ENCODE results near the gene COG6. TPM values are rescaled to one million over a fixed set of nuclear protein-coding genes. Genes with fewer than 3 reads are reported as not detected.

Gene COG6
- total RNA-seq, 2 donors from 2014 or later, result 34.4 to 43.0 TPM

DNA sequence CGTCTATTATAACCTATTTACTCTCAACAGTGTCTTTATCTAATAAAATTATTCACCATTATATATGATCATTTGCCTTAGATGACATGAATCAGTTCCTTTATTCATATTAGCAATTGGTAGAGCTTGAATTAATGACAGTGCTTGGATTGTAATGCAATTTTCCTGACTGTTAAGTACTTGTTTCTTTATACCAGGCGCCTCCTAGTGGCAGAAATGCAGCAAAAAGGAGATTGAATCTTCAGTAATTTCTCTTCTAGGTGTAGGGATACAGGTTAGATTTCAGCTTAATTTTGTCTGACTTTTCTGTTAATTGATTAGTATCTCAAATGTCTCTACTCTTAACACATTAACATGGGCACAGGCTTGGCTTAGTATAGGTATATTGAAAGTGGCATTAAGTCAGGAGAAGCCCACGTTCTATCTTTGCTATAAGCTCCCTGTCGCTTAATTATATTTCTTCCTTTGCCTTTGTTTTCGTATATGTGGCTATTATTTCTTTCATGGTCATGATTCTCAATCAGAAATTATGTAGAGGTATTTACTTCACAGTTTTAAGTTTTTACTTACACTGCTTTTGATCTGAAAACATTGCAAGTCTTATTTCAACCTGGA is 43.3 kb upstream of the COG6 start:
- Mint-ChIP-seq H3K4me1 (peaks cover 3% of the 10 kb centered on the region), H3K27ac (no peak overlapping the region), H3K27me3 (ENCODE audit: insufficient read depth) (peaks cover 29% of the 10 kb centered on the region), H3K36me3 (ENCODE audit: low read depth) (no peaks in the 10 kb centered on the region), H3K9me3 (no peaks in the 10 kb centered on the region), H3K4me3 (no peak overlapping the region)
- no peak overlapping the region for H3K27ac ChIP-seq (ENCODE audit: low read depth, low read length)
- DNase-seq, result peak; percentile 88
- H3K27me3 ChIP-seq (ENCODE audit: control insufficient read depth, insufficient read depth, low read length, poor library complexity, severe bottlenecking), result no peaks in the 10 kb centered on the region
- no peaks in the 10 kb centered on the region for H3K9me3 ChIP-seq (ENCODE audit: control insufficient read depth, low read length)
- H3K4me3 ChIP-seq (ENCODE audit: low read length), result no peak overlapping the region
- WGBS, 2 experiments (ENCODE audit: insufficient coverage in 1 of 2, insufficient read length in 1 of 2), result 0 to 70% methylated on average over 1 to 4 of the region's 5 CpGs
- H3K4me1 ChIP-seq (ENCODE audit: control insufficient read depth, insufficient read depth, low read length), result no peaks in the 10 kb centered on the region
- H3K9ac ChIP-seq (ENCODE audit: extremely low read depth, low read length, poor library complexity, severe bottlenecking), result no peak overlapping the region
- TF ChIP-seq, protein P1, sequence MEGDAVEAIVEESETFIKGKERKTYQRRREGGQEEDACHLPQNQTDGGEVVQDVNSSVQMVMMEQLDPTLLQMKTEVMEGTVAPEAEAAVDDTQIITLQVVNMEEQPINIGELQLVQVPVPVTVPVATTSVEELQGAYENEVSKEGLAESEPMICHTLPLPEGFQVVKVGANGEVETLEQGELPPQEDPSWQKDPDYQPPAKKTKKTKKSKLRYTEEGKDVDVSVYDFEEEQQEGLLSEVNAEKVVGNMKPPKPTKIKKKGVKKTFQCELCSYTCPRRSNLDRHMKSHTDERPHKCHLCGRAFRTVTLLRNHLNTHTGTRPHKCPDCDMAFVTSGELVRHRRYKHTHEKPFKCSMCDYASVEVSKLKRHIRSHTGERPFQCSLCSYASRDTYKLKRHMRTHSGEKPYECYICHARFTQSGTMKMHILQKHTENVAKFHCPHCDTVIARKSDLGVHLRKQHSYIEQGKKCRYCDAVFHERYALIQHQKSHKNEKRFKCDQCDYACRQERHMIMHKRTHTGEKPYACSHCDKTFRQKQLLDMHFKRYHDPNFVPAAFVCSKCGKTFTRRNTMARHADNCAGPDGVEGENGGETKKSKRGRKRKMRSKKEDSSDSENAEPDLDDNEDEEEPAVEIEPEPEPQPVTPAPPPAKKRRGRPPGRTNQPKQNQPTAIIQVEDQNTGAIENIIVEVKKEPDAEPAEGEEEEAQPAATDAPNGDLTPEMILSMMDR (conservative IDR thresholded peaks at IDR 0.05), result peak; percentile 93
- no peaks in the 10 kb centered on the region for H3K36me3 ChIP-seq (ENCODE audit: control insufficient read depth, insufficient read depth, low read length)

DNA sequence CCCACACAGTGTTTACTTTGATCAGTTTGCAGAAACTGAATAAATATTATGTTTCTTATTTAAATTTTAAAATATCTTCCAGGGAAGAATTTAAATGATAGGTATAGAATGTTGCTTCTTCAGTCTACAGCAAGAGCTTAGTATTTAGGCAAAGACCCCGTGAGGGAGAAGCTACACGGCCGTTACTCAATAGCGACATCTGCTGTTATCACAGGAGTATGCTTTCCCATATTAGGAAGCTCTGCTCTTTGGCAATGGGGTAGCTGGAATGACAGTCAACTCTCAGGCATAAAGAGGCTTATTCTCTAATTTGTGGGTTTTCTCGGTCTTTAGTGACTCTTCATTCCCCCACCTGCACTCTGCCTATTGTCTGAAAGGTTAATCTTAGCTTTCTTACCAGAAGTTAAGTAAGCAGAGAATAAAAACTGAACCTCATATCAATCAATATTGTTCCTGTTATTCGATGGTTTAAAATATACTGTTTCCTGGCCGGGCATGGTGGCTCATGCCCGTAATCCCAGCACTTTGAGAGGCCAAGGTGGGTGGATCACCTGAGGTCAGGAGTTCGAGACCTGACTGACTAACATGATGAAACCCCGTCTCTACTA is 39.3 kb upstream of the COG6 start:
- Histone ChIP-seq H3K9me3 (ENCODE audit: control insufficient read depth, low read length) (no peaks in the 10 kb centered on the region), H3K9ac (ENCODE audit: extremely low read depth, low read length, poor library complexity, severe bottlenecking) (no peak overlapping the region), H3K4me3 (ENCODE audit: low read length) (no peak overlapping the region), H3K36me3 (ENCODE audit: control insufficient read depth, insufficient read depth, low read length) (no peaks in the 10 kb centered on the region), H3K27ac (ENCODE audit: low read depth, low read length) (no peak overlapping the region), H3K27me3 (ENCODE audit: control insufficient read depth, insufficient read depth, low read length, poor library complexity, severe bottlenecking) (no peaks in the 10 kb centered on the region), H3K4me1 (ENCODE audit: control insufficient read depth, insufficient read depth, low read length) (no peaks in the 10 kb centered on the region)
- TF ChIP-seq, protein P1 (conservative IDR thresholded peaks at IDR 0.05), result peak; percentile 92
- Mint-ChIP-seq H3K27ac (no peak overlapping the region), H3K36me3 (ENCODE audit: low read depth) (no peaks in the 10 kb centered on the region), H3K4me3 (no peak overlapping the region), H3K27me3 (ENCODE audit: insufficient read depth) (peaks cover 2% of the 10 kb centered on the region), H3K4me1 (peaks cover 2% of the 10 kb centered on the region), H3K9me3 (no peaks in the 10 kb centered on the region)
- DNase-seq, result peak; percentile 79
- WGBS, 2 experiments (ENCODE audit: insufficient coverage in 1 of 2, insufficient read length in 1 of 2), result 45 to 48% methylated on average over 9 to 10 of the region's 10 CpGs

DNA sequence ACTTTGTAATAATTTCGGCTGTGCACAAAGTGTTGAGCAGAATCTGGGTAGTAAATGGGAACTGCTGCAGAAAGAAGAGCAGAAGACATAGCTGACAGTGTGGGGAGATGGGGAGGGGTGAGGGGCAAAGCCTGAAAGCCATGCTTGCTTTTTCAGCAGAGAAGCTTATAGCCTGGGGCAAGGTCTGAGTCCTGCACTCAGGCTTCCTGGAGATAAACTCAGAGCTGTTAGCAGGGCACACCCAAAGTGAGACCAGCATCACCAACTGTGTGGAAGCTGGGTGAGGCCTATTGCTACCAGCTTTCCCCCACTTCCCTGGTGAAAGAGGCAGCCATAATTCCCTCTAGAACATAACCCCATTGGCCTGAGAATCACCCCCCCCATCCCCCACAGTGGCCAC is 36.9 kb upstream of the COG6 start:
- 89% methylated on average over 1 of the region's 1 CpG; no CpG with 5 or more reads in 1 of the 2 experiments for WGBS, 2 experiments (ENCODE audit: insufficient coverage in 1 of 2, insufficient read length in 1 of 2)
- no peak overlapping the region for H3K27ac Mint-ChIP-seq
- DNase-seq, result no peak

More for the DNA sequence above, 36.9 kb upstream of the COG6 start:
- Histone ChIP-seq H3K4me1 (ENCODE audit: control insufficient read depth, insufficient read depth, low read length) (no peaks in the 10 kb centered on the region), H3K9me3 (ENCODE audit: control insufficient read depth, low read length) (no peaks in the 10 kb centered on the region), H3K9ac (ENCODE audit: extremely low read depth, low read length, poor library complexity, severe bottlenecking) (no peak overlapping the region), H3K4me3 (ENCODE audit: low read length) (no peak overlapping the region), H3K27ac (ENCODE audit: low read depth, low read length) (no peak overlapping the region), H3K27me3 (ENCODE audit: control insufficient read depth, insufficient read depth, low read length, poor library complexity, severe bottlenecking) (no peaks in the 10 kb centered on the region), H3K36me3 (ENCODE audit: control insufficient read depth, insufficient read depth, low read length) (no peaks in the 10 kb centered on the region)
- H3K9me3 Mint-ChIP-seq, result no peaks in the 10 kb centered on the region
- H3K27me3 Mint-ChIP-seq (ENCODE audit: insufficient read depth), result peaks cover 15% of the 10 kb centered on the region
- H3K4me3 Mint-ChIP-seq, result no peak overlapping the region
- no peaks in the 10 kb centered on the region for H3K4me1 Mint-ChIP-seq
- no peaks in the 10 kb centered on the region for H3K36me3 Mint-ChIP-seq (ENCODE audit: low read depth)
- TF ChIP-seq, protein P1 (conservative IDR thresholded peaks at IDR 0.05), result no peak

Measured in endodermal cell (in vitro differentiated cells).